Epidermal melanocyte (primary cell): ENCODE results near the gene SPATA1.
"Not testable (repeated sequence)": the region's sequence is repeated elsewhere in the genome, so short reads cannot be mapped to it uniquely, and the experiment has no call there.

Source experiments
- DNase-seq: peaks from one replicate; pipeline ENCODE4 v3.0.0; 2011; ENCODE audit warnings: low spot score; ENCODE audit not compliant: insufficient read length

The SPATA1 gene

GRCh38 chr1:84594959-84595358 is 88.8 kb downstream of the SPATA1 start:
- DNase-seq, result not testable (repeated sequence)

- no peak for DNase-seq
Observed at GRCh38 chr1:84597011-84597410, 90.8 kb downstream of the SPATA1 start.

DNA sequence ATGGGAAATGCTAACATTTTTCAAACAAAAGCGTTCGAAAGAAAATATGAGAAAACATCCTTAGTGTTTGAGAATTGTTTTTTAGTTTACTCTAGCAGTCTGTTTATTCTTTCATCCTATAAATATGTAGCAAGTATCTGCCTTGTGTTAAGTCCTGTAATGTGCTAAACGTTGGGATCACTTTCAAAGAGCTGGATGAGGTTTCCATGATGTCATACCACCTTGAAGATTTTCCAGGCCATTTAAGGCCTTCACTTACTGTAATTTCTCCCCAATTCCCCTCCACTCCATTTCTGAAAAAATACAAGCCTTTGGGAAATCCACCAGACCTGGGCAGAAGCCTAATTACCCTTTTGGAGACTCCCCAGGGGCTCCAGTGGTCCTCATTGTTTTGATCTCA is 92.2 kb downstream of the SPATA1 start:
- DNase-seq, result no peak

DNA sequence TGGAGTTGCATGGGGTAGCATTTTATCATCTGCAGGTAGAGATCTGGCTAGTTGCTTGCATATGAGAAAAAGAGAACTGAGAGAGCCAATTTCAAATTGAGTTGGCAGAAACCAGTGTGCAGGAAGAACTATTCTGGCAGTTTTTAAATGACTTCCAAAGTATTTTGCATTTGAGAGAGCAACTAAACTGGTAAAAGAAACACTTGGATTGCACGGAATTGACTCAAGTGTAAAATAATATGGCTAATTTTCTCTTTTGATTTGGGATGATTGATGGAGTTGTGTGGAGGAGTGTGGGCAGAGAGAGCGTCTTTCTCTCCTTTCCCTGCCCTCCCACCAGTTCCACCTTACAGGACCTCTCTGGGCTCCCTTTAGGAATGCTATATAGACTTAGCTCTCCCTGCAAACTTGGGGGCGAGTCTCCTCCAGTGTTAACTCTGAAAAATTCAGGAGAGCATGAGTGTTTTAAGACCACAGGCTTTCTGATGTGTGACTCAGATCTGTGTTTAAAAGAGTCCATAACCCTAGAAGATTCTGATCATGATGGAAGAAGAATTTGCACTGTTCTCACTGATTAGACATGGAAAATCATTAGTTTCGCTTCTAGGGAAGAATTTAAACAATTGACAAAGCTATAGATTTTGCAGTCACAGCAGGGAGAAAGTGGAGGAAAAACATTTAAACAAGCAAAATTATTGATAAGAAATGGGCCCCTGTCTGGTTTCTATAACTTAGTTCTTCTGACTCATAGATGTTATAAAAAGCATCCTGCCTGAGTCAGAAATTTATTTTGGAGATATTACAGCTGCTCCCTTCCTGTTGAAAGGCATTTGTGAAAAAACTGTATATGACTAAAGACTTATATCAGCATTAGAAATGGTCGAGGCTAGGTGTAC is 92.9 kb downstream of the SPATA1 start:
- no peak for DNase-seq

GRCh38 chr1:84600796-84601195 is 94.6 kb downstream of the SPATA1 start:
- no peak for DNase-seq

GRCh38 chr1:84603223-84603622 is 97.0 kb downstream of the SPATA1 start:
- DNase-seq, result no peak

DNA sequence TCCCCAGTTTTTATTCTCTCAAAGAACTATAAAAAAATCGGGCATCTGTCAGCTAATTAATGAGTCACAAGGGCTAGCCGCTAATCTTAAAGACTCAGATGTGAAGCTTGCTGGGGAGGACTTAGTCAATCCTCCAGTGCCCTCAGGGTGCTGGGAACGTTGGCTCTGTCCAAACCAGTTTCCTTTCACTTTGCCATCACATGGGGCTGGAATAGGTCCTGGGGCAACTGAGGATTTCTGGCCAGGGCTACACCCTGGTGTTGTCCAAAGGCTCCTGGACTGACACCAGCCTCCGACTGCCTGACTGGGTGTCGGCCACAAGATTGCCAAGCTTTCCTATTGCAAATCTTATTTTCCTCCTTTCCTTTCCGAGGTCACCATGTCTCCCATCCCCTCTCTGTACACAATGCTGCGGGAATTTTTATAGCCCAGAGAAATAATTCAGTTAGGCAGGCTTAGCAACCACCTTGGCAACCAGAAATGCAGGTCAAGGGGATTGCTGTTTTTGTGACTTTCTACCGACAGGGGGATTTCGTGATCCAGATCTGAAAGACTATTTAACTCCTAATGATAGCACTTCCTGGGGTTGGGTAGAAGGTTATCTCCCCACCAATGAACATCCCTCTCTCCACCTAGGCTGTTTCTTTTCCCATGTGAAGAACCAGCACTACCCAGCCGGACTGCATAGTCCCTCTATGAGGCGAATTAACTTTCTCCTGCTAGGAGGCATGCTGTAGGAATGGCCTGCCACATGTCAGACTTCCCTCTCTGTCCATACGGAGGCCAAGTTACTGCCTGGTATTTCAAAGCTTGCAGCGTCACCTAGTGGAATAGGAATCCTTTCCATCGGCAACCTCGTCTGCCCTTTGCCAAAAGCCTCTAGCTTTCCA is 98.0 kb downstream of the SPATA1 start:
- DNase-seq, result peak; percentile 38

GRCh38 chr1:84605157-84605556 is 99.0 kb downstream of the SPATA1 start:
- DNase-seq, result no peak

- DNase-seq, result no peak
Observed at GRCh38 chr1:84606977-84607376, 100.8 kb downstream of the SPATA1 start.

DNA sequence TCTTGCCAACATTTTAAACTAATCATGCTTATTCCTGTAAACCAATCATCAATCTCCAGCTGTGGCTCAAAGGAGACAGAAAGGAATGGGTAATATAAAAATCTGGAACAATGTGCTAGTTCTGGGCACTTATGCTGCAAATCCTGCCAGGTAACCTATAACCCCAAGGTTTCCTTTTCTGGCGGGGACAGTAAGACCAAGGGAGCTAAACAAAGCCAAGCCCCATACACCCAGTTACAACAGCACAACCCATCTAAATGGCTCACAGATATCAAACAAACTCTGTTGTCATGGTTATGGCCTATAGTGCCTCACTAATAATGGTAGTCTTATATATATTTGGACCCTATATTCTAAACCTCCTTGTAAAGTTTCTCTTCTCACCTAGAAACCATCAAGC is 104.9 kb downstream of the SPATA1 start:
- no peak for DNase-seq

DNA sequence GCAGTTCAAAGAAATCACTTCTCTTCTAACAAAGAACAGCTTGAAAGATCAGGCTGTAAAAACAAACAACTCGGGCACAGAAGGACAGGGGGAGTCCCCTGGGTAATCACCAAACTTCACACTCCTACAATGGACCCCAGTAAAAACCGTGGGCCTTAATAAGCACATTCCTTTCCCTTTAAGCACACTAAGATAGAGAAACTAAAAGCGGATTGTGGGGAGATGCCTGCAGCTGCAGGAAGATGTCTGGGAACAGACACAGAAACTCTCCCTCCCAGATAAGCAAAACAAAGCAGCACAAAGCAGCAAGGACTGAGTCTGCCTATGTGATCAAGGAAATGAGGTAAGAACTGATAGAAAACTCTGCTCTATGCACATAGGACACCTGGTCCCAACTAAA is 105.6 kb downstream of the SPATA1 start:
- DNase-seq, result no peak

DNA sequence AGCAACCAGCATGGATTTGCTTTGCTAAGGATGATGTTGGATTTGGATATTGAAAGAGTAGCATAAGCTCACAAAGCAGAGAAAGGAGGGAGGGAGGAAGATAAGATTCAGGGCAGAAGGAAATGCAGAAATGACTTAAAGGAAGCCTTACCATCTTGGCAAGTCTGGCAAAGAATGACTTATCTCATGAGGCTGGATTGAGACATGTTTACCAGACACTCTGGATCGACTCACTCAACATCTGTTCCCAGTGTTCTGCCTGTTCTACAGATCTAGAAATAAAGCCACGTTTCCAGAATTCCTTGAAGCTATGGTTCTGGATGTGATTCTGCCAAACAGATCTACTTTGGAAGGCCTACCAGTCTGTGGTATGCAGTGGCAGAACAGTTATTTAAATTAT is 106.8 kb downstream of the SPATA1 start:
- no peak for DNase-seq

- no peak for DNase-seq
Observed at GRCh38 chr1:84613887-84614286, 107.7 kb downstream of the SPATA1 start.

DNA sequence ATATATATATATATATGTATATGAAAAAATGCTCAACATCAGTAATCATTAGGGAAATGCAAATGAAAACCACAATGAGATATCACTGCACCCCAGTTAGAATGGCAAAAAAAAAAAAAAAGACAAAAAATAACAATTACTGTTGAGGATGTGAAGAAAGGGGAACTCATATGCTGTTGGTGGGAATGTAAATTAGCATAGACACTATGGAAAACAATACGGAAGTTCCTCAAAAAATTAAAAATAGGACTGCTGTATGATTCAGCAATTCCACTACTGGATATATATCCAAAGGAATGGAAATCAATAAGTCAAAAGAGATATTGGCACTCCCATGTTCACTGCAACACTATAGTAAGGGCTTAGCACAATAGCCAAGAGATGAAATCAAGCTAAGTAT is 109.6 kb downstream of the SPATA1 start:
- no peak for DNase-seq
